Aorta (tissue), 5 donors: ENCODE results near the gene SLC2A4. TPM values are rescaled to one million over a fixed set of nuclear protein-coding genes. Genes with fewer than 3 reads are reported as not detected.

Source experiments
- ATAC-seq: fragments of 200-7000 bp; cut with Tn5 transposase; one replicate; pipeline ENCODE4 v1.9.1; 2022; ENCODE audit warnings: moderate library complexity; ENCODE audit not compliant: low FRiP score
- DNase-seq, 2 donors: peaks; one replicate each; pipeline ENCODE4 v3.0.0-alpha.2; 2020
- H3K27ac ChIP-seq, 2 donors: one replicate each; pipeline ENCODE4 v1.5.1; 2013; ENCODE audit warnings: low read length in 2 of 2, mild to moderate bottlenecking in 2 of 2, moderate library complexity in 2 of 2, control low read depth in 1 of 2, inconsistent platforms in 1 of 2, low read depth in 1 of 2
- H3K27me3 ChIP-seq, 2 donors: one replicate each; pipeline ENCODE4 v1.6.1; 2013; ENCODE audit warnings: control low read depth in 1 of 2, low read length in 1 of 2, mild to moderate bottlenecking in 1 of 2, moderate library complexity in 1 of 2; ENCODE audit not compliant: insufficient read depth in 2 of 2, control insufficient read depth in 1 of 2
- H3K36me3 ChIP-seq, 2 donors: one replicate each; pipeline ENCODE4 v1.6.1; 2013; ENCODE audit warnings: control low read depth in 1 of 2, low read length in 1 of 2, mild to moderate bottlenecking in 1 of 2; ENCODE audit not compliant: insufficient read depth in 2 of 2, control insufficient read depth in 1 of 2
- H3K4me1 ChIP-seq, 2 donors: one replicate each; pipeline ENCODE4 v1.6.1; 2013; ENCODE audit warnings: low read length in 2 of 2, control low read depth in 1 of 2, mild to moderate bottlenecking in 1 of 2, moderate library complexity in 1 of 2; ENCODE audit not compliant: insufficient read depth in 2 of 2, control insufficient read depth in 1 of 2
- H3K4me3 ChIP-seq, 2 donors: one replicate each; pipeline ENCODE4 v1.5.1; 2013; ENCODE audit warnings: low read length in 2 of 2, control low read depth in 1 of 2, mild to moderate bottlenecking in 1 of 2
- H3K9me3 ChIP-seq: one replicate; pipeline ENCODE4 v1.6.1; 2013; ENCODE audit warnings: mild to moderate bottlenecking, low read length; ENCODE audit not compliant: control insufficient read depth
- WGBS, 2 donors: extraction: QIAGEN DNeasy Blood & Tissue Kit; methylation state at CpG; one replicate each; pipeline ENCODE4 v1.1.7; 2013; 5-methylcytosine and 5-hydroxymethylcytosine counted together
- intact Hi-C, 2 donors: fragments of 100-400 bp; cut with DNase I; formaldehyde crosslinking; loops; one replicate each; pipeline versions ENCODE4 v1.14.2 to v1.15.0; 2022
- polyA plus RNA-seq, 2 donors: library from polyadenylated mRNA; stranded (reverse); fragments of 200-250 nt; gene quantifications; one replicate each; pipeline ENCODE4 v1.2.3, GENCODE V29; 2013
- total RNA-seq, 2 donors: library from RNA; stranded (reverse); fragmentation: NEBNext Ultra II Directional; extraction: Animal tissue kit (Norgen Biotek cat#: 25700); gene quantifications; one replicate each; pipeline ENCODE4 v1.2.1, GENCODE V29; 2021
- donor health status: healthy with polysubstance abuse.
- donor health status: Bipolar disorder and iron deficiency.
- donor health status: DM: no; HTN: no; CAD: no.
- donor health status: DM: no; HTN: no; CAD: no.
- donor health status: DM: yes; HTN: yes; CAD: no.

SLC2A4 gene
- total and polyA plus RNA-seq, 4 donors, result 0.63 to 3.9 (median 2.1) TPM

GRCh38 chr17:7237761-7238419 lies 43.6 kb upstream of the SLC2A4 start:
- intact Hi-C loops, result no loop called here
- H3K27ac ChIP-seq, result peak overlapping the region in 1 of 2 donors; percentile 28
- DNase-seq (peak; percentile 90 to 95), ATAC-seq (no peak)
- 1 to 3% methylated on average over 44 to 73 of the region's 73 CpGs for WGBS, 2 donors
- no peaks in the 10 kb centered on the region for H3K9me3 ChIP-seq
- peaks cover 0 to 3% of the 10 kb centered on the region in 2 donors for H3K4me1 ChIP-seq
- no peaks in the 10 kb centered on the region for H3K27me3 ChIP-seq
- no peaks in the 10 kb centered on the region for H3K36me3 ChIP-seq
- H3K4me3 ChIP-seq, result peak overlapping the region; percentile 93 to 96

GRCh38 chr17:7238420-7239090 lies 43.0 kb upstream of the SLC2A4 start:
- ATAC-seq, result no peak
- intact Hi-C loops, result no loop called here
- no peaks in the 10 kb centered on the region for H3K36me3 ChIP-seq

GRCh38 chr17:7239091-7240027 lies 42.2 kb upstream of the SLC2A4 start, which contains the start of gene PHF23:
TSS of gene PHF23 (minus strand) at chr17:7239457. CDS start at chr17:7239279, 178 bp downstream.
- ATAC-seq (peak; percentile 88), DNase-seq (peak; percentile 99)
- Histone ChIP-seq H3K27ac (peak within 1 kb of the TSS; percentile 20 to 66), H3K9me3 (no peaks in the 10 kb centered on the region), H3K4me3 (peak within 1 kb of the TSS; percentile 93 to 96), H3K36me3 (no peaks in the 10 kb centered on the region), H3K27me3 (no peaks in the 10 kb centered on the region), H3K4me1 (peaks cover 0 to 3% of the 10 kb centered on the region in 2 donors)
- 1% methylated on average over 61 to 72 of the region's 72 CpGs for WGBS, 2 donors
- intact Hi-C loops, result no loop called here

More at GRCh38 chr17:7238420-7239090, 43.0 kb upstream of the SLC2A4 start:
- peak overlapping the region; percentile 93 to 96 for H3K4me3 ChIP-seq
- peak in 1 of 2 donors; percentile 57 for DNase-seq
- no peaks in the 10 kb centered on the region for H3K27me3 ChIP-seq
- no peaks in the 10 kb centered on the region for H3K9me3 ChIP-seq
- H3K4me1 ChIP-seq, result peaks cover 0 to 3% of the 10 kb centered on the region in 2 donors
- H3K27ac ChIP-seq, result peak overlapping the region; percentile 20 to 66
- 1% methylated on average over 28 to 39 of the region's 39 CpGs for WGBS, 2 donors

GRCh38 chr17:7240375-7240774 lies 41.1 kb upstream of the SLC2A4 start:
- no peaks in the 10 kb centered on the region for H3K27me3 ChIP-seq

GRCh38 chr17:7241090-7241733 lies 40.3 kb upstream of the SLC2A4 start:
- no peaks in the 10 kb centered on the region for H3K27me3 ChIP-seq
- H3K27ac ChIP-seq, result peak overlapping the region in 1 of 2 donors; percentile 38
- DNase-seq, result no peak
- peaks cover 0 to 3% of the 10 kb centered on the region in 2 donors for H3K4me1 ChIP-seq
- no peaks in the 10 kb centered on the region for H3K9me3 ChIP-seq
- H3K36me3 ChIP-seq, result peaks cover 0 to 2% of the 10 kb centered on the region in 2 donors
- 27 to 28% methylated on average over 9 of the region's 9 CpGs for WGBS, 2 donors
- intact Hi-C loops, result no loop called here
- no peak for ATAC-seq
- H3K4me3 ChIP-seq, result peak overlapping the region; percentile 29 to 48

More at GRCh38 chr17:7240375-7240774, 41.1 kb upstream of the SLC2A4 start:
- no peaks in the 10 kb centered on the region for H3K9me3 ChIP-seq
- H3K36me3 ChIP-seq, result no peaks in the 10 kb centered on the region
- DNase-seq (no peak), ATAC-seq (no peak)
- intact Hi-C loops, result no loop called here
- WGBS, 2 donors, result 64 to 71% methylated on average over 4 of the region's 4 CpGs
- H3K4me1 ChIP-seq, result peaks cover 0 to 3% of the 10 kb centered on the region in 2 donors
- no peak overlapping the region for H3K4me3 ChIP-seq
- H3K27ac ChIP-seq, result no peak overlapping the region

GRCh38 chr17:7241783-7242716 lies 39.5 kb upstream of the SLC2A4 start, which contains the start of gene GABARAP:
TSS of gene GABARAP (minus strand) at chr17:7242449. CDS start at chr17:7242330, 119 bp downstream.
- H3K36me3 ChIP-seq, result peaks cover 0 to 2% of the 10 kb centered on the region in 2 donors
- peak within 1 kb of the TSS; percentile 72 to 96 for H3K27ac ChIP-seq
- intact Hi-C loops, result no loop called here
- peak within 1 kb of the TSS; percentile 48 to 51 for H3K4me3 ChIP-seq
- no peaks in the 10 kb centered on the region for H3K9me3 ChIP-seq
- ATAC-seq, result peak; percentile 90
- H3K4me1 ChIP-seq, result peaks cover 0 to 3% of the 10 kb centered on the region in 2 donors
- peak; percentile 96 to 98 for DNase-seq
- no peaks in the 10 kb centered on the region for H3K27me3 ChIP-seq
- 0 to 1% methylated on average over 58 to 62 of the region's 62 CpGs for WGBS, 2 donors

- Histone ChIP-seq H3K27me3 (no peaks in the 10 kb centered on the region), H3K27ac (peak overlapping the region in 1 of 2 donors; percentile 96), H3K4me3 (peak overlapping the region; percentile 20 to 51), H3K9me3 (no peaks in the 10 kb centered on the region), H3K36me3 (peaks cover 0 to 2% of the 10 kb centered on the region in 2 donors), H3K4me1 (peaks cover 0 to 3% of the 10 kb centered on the region in 2 donors)
- intact Hi-C loops, result no loop called here
- DNase-seq (peak; percentile 98), ATAC-seq (peak; percentile 88)
- WGBS, 2 donors, result 0% methylated on average over 42 to 49 of the region's 49 CpGs
These were observed 38.6 kb upstream of the SLC2A4 start for GRCh38 chr17:7242717-7243452.
